GM04504 (cell line): ENCODE measurements around the gene LY6G5C.

Experiments used
- DNase-seq: peaks from one replicate; pipeline ENCODE4 v3.0.0-alpha.2; 2012; ENCODE audit warnings: low read depth

Gene LY6G5C

DNA sequence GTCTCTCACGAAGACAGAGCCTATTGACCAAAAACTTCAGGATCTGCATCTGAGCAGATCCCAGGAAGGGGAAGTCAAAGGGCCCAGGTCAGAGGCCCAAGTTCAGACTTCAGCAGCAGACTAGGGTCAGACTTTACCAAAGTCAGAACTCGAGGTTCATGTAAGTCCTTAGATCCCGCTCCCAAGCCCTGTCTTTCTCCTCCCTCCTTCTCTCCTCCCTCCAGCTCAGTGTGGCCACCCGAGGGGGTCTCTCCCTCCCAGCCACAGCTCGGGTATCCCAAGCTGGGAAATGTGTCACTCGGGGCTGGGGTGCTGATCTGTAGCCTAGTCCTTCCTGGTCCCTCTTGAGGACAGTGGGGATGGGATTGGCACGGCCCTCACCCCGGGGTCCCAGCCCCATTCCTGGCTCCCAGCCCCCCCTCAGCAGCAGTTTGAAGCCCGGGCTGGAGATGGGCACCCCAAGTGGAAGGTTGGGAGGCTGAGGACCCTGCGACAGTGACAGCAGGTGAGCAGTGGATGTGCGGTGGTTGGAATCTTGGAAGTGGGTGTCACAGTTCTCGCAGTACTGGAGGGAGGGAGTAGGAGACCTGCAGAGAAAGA is 18.6 kb downstream of the LY6G5C start:
- no peak for DNase-seq

DNA sequence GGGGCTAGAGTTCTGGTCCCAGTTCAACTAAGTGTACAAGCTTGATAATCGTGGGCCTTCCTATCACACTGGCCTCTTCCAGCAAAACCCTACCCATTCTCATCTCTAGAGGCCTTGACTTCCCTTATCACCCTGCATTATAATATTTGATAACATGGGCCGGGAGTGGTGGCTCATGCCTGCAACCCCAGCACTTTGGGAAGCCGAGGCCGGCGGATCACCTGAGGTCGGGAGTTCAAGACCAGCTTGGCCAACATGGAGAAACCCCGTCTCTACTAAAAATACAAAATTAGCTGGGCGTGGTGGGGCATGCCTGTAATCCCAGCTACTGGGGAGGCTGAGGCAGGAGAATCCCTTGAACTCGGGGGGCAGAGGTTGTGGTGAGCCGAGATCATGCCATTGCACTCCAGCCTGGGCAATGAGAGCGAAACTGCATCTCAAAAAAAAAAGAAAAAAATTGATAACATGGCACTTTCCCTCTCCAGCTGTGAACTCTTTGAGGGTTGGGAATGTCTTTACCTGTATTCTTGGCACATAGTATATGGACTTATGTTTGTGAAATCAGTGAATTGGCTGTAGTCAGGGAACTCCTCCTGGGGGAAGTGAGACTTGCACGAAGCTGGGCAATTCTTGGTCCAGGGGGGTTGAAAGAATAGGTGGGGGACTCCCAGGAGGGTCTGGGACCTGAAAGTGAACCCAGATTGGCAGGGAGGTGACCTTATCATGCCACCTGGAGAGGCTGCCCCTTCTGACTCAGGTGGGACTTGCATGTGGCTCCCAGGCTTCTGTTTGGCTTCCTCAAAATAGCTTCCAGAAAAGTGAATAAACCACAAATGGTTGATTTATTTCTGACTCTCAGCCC is 19.4 kb downstream of the LY6G5C start:
- DNase-seq = no peak

DNA sequence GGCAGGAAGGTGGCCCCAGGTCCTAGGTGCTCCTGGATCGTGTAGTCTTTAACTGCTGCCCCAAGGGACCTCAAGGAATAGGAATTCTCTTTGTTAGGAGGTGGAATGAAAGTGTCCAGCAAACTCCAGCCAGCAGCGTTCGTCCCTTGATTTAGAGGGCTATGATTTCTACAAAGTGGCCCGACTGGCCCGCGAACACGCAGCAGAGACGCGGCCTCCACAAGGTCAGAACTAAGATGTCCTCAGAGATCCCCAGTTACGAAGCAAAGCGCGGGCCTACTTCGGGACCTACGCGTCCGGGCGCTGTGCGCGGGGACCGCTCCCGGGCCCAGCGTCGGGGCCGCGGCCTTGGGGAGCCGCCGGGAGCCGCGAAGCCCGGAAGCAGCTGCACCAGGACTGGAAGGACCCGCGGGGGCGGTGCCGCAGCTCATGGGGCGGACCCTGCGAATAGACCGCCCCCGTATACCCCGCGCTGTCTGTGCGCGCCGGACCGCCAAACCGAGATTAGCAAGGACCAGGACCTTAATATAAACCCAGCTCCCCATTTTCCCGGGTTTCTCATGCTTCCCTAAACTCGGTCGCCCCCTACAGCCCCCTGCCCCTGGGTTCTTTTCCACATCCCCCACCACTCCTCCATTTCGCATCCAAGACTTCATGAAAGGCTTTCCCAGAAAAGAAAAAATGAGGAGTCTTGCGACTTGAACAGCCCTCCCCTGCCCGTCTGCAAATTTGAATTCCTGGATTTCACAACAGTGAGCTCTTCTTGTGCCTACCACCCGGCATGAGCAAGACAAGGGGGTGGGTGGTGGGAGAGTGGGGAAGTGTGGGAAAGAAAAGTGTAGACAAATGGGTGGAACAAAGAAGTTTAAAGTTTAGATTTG is 20.2 kb downstream of the LY6G5C start, which contains the start of gene C6orf47:
C6orf47 (minus strand) TSS at position 398 of the 881 bp plus-strand sequence. CDS start 831 bp downstream, outside the sequence.
- DNase-seq = peak; percentile 45

DNA sequence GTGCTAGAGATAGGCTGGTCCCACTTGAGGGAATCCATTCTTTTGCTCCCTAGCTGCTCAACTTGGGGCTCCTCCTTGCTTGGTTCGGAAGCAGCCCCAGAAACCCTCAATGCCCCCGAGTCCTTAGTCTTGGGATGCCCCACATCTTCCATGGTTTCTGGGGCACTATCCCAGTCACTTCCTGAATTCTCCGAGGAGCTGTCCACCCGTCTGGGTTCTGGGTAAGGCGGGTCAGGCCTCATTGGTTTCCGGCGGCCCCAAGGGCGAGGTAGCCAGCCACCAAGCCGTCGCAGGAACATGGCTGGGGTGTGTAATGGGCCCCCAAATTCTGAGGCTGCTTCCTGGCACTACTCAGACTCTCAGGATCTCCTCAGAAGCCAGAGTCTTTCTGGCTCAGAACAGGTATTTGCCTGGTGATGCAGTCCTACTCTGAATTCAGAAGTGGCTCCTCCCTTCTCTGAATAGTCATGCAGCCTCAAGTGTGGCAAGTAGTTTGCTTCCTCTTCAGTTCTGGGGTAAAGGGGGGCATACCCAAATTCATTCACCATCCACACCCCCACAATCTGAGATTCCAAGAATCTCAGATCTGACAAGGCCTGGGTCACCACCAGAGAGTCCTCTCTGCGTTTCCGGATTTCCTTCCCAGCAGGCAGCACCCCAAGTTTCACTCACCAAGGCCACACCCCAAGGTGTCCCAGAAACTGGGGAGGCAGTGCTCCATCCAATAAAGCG is 21.1 kb downstream of the LY6G5C start:
- DNase-seq = no peak

DNA sequence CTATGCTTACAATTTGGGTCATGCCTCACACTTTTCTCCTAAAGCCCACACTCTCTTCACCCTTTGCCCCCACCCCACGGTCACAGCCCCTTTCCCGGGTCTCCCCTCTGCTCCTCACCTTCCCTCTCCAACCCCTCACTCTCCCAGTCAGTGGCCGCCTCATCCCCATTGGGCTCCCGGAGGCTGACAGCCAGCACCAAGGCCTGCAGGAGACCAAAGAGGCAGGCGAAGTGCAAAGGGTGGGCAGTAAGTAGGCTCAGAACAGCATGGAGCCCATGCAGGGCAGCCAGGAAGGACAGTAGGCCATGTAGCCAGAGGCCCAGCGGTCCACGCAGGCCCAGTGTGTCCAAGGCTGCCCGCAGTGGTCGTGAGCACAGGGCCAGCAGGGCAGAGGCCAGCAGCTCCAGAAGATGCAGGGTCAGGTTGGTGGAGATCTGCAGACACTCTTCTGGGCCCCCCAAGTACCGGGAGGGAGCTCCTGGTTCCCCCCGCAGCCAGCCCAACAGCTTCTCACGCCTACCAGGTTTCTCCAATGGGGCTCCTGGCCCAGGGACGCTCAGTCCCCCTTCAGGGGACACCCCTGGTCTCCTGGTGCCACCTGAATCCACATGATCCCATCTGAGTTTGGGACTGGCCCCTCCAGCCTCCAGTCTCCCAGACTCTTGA is 21.8 kb downstream of the LY6G5C start:
- DNase-seq = no peak

DNA sequence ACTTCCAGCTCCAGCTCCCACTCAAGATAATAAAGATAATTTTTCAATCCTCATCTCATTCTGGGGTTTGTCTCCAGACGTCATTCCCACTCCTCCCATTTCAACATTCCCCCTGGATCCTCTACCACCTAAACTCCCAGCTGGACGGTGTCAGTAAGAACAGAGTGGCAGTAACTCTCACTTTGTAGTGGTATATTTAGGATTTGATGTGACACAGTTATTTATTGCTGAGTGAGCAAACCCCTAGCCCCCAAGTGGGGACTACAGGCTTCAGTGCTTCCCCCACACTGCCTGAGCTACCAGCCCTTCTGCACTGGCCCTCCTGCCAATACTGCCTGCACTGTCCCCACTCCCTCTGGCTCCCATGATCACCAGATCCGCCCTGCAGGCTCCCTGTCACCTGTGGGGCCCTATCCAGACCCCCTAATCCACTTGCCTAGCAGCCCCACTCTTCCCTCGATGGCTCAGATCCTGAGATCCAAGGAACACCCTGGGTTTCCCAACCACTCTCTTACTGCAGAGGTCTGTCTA is 22.6 kb downstream of the LY6G5C start:
- no peak for DNase-seq

DNA sequence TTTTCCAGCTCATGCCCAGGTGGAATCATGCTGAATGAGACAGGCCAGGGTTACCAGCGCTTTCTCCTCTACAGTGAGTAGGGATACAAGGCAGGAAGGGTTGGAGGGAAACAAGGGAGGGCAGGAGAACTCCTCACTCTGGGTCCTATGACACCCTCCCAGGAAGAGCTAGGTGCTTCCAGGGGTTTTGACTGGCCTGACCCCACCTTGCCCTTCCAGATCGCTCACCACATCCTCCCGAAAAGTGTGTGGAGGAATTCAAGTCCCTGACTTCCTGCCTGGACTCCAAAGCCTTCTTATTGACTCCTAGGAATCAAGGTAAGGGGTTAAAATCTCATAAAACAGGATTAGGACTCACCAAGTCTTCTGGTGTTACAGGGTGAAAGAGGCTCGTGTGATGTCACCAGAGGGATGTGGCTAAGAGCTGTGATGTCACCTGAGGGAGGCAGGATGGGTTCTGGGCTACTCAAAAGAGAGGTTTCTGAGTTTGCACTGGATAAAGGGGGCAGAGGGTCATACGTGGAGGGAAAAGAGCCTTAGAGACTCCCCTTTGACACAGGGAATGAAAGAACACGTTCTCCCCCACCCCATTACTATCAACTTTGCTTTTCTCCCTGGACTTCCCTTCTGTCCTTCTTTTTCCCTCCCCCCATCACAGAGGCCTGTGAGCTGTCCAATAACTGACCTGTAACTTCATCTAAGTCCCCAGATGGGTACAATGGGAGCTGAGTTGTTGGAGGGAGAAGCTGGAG is 23.3 kb downstream of the LY6G5C start:
- DNase-seq = no peak

DNA sequence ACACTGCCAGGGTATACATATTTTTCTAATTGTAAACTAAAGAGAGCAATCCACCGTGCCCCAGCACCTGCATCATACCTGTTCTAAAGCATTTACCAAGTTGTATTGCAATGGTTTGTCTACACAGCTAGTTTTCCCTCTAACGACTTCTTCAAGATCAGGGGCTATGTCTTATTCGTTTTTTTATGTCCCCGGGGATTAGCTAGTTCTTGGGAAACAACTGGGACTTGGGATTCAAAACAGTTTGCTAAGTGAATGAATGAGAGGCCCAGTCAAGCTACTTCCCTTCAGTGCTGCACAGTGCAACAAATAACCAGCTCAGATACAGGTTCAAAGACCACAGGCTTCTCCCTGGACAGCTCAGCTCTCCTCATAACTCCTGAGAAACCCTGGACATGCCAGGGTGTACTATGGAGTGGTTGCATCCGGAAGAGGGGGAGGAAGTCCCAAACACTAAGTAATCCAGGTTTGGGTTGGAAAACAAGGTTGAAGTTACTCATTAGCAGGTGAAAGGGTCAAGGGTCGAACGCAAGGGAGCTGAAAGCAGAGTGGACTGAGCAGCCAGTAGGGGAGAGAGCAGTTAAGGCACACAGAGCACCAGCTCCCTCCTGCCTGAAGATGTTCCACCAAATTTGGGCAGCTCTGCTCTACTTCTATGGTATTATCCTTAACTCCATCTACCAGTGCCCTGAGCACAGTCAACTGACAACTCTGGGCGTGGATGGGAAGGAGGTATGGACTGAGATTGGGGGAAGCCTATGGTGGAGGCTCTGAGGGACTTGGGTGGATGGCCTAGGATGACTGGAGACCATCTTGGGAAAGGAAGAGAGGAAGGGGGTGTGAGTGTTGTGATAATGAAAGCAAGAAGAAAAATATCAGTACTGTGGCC is 25.3 kb downstream of the LY6G5C start, which contains the start of gene APOM:
APOM (plus strand) TSS at position 546 of the 889 bp plus-strand sequence; CDS start at position 619, 73 bp downstream.
- no peak for DNase-seq

DNA sequence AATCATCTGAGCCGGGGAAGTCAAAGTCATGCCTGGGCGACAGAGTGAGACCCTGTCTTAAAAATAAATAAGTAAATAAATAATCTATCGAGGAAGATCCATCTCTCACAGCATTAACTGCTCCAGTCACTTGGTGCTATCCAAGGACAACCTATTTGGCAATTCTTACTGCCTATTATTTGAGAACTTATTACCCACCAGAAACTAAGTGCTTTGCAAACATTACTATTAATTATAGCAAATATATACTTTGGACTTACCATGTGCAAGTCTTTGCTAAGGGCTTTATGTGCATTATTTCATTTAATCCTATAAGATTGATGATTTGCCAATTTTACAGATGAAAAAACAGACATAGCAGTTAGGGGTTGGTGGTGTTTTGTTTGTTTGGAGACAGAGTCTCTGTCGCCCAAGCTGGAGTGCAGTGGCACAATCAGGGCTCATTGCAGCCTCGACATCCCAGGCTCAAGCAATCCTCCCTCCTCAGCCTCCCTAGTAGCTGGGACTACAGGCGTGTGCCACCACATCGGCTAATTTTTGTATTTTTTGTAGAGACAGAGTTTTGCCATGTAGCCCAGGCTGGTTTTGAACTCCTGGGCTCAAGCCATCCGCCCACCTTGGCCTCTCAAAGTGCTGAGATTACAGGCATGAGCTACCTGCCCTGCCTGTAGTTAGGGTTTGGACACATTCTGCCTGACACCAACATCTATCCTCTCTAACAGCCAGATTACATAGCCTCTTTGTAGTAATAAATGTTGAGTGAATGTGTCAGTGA is 26.1 kb downstream of the LY6G5C start:
- no peak for DNase-seq

DNA sequence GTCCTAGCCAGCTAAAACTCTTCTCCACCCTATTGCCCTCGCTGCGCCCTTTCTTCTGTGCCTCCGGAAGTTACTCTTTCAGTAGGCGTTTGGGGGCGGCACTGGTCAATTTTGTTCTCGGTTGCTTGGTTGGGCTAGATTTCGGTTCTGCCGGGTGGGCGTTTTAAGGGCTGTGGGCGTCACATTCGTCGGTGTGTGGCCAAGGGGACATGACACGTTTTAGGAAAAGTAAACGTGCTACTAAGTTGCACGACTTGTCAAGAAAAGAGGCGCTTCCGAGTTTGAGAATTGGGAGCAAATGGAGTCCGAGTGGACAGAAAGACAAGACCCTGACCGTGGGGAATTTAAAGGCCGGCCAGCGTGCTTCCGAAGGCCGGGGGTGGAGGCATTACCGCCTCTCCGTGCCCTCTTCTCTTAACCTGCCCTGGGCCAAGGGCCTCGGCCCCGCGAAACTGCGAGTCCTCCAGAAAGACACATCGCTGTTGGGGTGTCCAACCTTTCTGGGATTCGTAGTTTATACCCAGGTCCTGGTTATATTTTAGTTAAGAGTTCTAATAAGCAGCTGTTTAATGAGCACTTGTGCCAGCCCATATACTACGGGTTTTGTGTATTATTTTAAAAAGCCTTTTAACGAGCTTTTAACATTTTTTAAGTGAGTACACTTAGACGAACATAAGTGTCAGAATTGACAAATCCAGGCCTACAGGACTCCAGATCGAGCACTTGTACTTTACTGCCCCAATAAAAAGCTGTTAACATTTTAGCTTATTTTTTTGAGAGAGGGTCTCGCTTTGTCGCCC is 27.7 kb downstream of the LY6G5C start:
- DNase-seq = no peak

DNA sequence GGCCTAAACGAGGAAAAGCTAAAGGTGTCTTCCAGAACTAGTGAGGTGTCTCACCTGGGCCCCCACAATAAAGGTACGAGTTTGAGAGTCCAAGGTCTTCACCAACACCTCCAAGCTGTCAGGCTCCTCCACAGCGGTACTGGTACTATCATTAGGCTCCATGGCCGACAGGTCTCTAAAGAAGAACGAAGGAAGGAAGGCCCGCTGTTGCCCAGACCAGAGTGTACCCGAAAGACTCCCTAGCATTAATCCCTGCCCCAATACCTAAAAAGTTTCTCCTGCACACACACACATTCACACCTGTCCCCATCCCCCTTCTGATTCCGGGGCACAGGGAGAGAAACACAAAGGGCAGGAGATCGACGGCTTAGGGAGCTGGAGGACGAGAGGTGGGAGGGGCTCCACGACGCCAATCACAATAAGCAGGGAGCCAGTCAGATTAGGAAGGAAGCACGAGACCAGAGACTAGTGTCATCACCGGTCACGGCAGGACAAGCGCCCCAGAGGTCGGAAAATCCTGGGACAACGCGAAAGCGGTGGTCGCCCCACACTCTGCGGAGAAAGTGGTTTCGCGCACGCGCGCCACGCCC is 29.2 kb downstream of the LY6G5C start:
- peak; percentile 72 for DNase-seq

DNA sequence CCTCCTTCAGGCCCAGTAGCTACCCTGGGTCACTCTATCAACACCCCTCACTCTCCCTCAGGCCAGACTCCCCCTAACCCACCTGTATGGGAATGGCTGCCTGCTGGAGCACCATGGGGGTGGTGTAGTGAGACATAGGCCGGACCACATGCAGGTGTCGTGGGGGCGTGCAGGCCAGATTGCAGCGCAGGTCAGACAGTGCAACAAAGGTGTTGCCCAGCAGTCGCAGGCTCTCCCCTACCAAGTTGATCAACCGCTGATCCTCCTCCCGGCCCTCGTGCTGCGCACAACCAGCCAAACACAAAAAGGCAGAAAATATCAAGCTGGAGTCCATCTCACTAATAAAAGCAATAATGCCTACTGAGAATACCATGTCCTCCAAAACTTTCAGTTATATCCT is 35.5 kb downstream of the LY6G5C start:
- no peak for DNase-seq

DNA sequence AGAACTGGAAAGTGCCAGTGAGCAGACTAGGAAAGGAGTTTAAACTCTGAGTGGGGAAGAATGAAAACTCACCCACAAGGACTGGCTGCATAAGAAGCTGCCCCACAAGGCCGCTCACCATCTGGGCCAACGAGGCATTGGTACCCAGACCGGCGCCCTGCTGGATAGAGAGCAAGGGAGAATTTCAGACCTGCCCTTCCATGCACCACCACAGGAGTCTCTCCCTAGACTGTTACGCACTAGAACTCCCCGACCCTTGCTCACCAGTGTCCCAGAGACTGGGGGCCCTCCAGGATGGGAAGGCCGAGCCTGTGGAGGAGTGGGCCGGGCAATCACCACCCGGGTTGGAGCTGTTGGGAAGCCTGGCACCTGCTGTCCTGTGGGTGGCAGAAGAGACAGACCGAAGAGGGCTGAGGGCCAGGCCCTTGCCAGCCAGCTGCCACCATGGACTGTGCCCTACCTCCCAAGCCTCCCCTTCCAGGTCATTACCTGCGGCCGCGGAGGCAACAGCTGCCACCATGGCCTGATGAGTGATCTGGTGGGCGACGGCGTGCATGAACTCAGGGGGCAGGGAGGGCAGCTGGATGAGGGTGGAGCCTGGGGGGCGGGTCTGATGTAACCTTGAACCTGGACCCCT is 36.9 kb downstream of the LY6G5C start:
- no peak for DNase-seq

DNA sequence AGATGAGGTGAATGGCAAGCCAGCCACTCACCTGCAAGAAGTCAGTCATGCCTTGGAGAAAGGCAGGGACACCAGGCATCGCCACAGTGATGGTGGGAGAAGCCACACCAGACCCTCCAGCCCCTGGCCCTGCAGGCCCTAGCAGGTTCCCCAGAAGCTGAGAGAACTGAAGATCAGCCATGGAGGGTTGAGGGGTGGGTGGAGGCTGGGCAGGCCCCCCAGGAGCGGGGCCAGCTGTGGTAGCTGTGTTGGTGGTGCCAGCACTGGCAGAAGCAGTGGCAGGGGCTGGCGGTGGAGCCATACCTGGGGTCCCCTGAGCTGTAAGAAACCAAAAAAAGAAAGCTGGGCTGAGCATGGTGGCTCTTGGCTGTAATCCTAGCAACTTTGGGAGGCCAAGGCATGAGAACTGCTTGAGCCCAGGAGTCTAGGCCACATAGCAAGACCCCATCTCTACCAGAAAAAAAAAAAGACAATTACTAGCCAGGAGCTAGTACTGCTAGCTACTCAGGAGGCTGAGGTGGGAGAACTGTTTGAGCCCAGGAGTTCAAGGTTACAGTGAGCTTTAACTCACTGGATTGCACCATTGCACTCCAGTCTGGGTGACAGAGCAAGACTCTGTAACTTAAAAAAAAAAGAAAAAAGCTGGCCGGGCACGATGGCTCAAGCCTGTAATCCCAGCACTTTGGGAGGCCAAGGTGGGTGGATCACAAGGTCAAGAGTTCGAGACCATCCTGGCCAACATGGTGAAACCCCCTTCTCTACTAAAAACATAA is 37.9 kb downstream of the LY6G5C start:
- DNase-seq = no peak

DNA sequence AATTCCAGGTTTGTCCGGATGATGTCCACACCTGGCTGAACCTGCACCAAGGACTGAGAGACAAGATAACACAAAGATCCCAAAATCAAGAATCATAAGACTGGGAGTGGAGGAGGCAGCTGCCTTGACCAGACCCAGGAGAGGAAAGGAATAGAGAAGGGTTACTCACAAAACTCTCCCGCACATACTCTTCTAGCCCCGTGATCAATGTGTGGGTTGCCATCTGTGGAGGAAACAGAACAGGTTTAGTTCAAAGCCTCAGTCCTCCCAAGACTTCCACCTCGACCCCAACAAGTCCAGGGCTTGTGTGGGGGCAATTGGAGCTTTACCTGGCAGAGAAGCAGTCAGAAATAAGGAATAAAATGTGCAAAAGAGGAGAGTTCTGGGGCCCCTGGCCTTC is 39.5 kb downstream of the LY6G5C start:
- no peak for DNase-seq

DNA sequence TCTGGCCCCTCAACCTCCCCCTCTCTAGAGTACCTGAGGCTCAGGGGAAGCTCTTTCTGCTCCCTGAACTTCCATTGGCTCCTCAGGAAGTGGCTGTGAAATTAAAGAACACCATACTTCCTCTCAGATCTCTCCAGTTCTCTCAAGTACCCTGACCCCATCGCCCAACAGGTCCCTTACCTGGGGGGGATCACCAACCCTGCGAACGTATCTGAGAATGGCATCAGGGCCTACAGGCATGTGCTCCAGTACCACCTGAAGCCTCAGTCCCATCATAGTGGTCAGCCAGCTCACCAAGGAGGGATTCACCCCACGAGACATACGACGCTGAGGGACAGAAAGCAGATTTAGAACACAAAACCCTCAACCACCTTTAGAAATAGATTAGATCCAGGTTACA is 40.3 kb downstream of the LY6G5C start:
- DNase-seq = no peak
